Measurements from ENCODE around the gene AP1G1. TPM values are rescaled to one million over a fixed set of nuclear protein-coding genes. Genes with fewer than 3 reads are reported as not detected.

AP1G1 gene
- total RNA-seq, 1 experiment from 2014 or later = 79.2 TPM

DNA sequence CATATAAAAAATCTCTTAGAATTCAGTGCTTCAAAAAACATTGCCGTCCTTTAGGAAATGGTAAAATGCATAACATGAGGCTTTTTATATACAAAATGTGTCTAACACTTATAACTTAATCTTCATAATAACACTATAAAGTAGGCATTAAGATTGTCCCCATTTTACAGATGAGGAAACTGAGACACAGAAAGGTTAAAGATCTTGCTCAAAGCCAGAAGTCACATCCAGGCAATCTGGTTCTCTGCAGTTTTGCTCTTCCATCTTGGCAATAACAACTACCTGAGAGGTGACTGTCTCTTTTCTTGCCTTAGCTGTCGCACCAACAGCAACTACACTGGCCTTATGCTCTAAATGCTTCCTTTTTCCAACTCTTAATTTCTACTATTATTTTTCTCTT is 24.5 kb downstream of the AP1G1 start:
- Histone ChIP-seq H3K14ac (ENCODE audit: insufficient read depth, low read length) (no peak overlapping the region), H3K79me1 (ENCODE audit: insufficient read depth, low read depth, low read length, poor library complexity, severe bottlenecking) (peaks cover 4% of the 10 kb centered on the region), H2BK20ac (ENCODE audit: low read depth, low read length, poor library complexity, severe bottlenecking) (no peak overlapping the region), H3K56ac (ENCODE audit: insufficient read length, low read depth, low read length) (no peak overlapping the region), H2AFZ (ENCODE audit: low read length) (no peak overlapping the region), H3K9me3 (ENCODE audit: control insufficient read depth, low read depth, low read length) (no peaks in the 10 kb centered on the region), H3K23me2 (ENCODE audit: insufficient read length, low read depth, low read length, poor library complexity, severe bottlenecking) (no peaks in the 10 kb centered on the region), H2BK12ac (ENCODE audit: insufficient read length, low read depth, low read length) (no peak overlapping the region), H4K91ac (ENCODE audit: insufficient read length, low read depth, low read length) (no peak overlapping the region), H4K8ac (replicated peaks; ENCODE audit: insufficient read length, low read depth, low read length) (no peak overlapping the region), H4K5ac (ENCODE audit: insufficient read length, low read depth, low read length) (no peak overlapping the region), H3K79me2 (ENCODE audit: insufficient read depth, low read length) (no peaks in the 10 kb centered on the region; the same call in 1 of the 2 replicates), H3K23ac (ENCODE audit: insufficient read length, low read depth, low read length) (no peak overlapping the region), H3K27ac (ENCODE audit: insufficient read length, low read depth, low read length) (no peak overlapping the region), H2BK15ac (ENCODE audit: low read depth, low read length) (no peak overlapping the region), H3K4ac (ENCODE audit: low read depth, low read length) (no peak overlapping the region), H2BK120ac (ENCODE audit: low read depth, low read length, poor library complexity, severe bottlenecking) (no peak overlapping the region), H3K18ac (ENCODE audit: insufficient read length, low read depth, low read length) (no peak overlapping the region), H3K9ac (ENCODE audit: extremely low read depth, insufficient read length, low read length) (no peak overlapping the region), H4K20me1 (ENCODE audit: control insufficient read depth, insufficient read depth, insufficient read length) (no peaks in the 10 kb centered on the region), H2BK5ac (ENCODE audit: insufficient read length, low read length) (no peak overlapping the region), H3K4me2 (ENCODE audit: insufficient read depth, insufficient read length, low read length) (no peak overlapping the region), H3T11ph (ENCODE audit: low read length) (no peak overlapping the region), H3K4me1 (ENCODE audit: insufficient read depth, low read length) (no peaks in the 10 kb centered on the region), H2AK5ac (ENCODE audit: insufficient read length, low read length) (no peak overlapping the region), H3K27me3 (ENCODE audit: insufficient read depth, low read length) (no peaks in the 10 kb centered on the region)
- H3K36me3 Mint-ChIP-seq (ENCODE audit: insufficient read depth in 1 of 3, low read depth in 3 of 3) = peaks cover 10 to 37% (median 20%) of the 10 kb centered on the region in 3 experiments; a peak in 6 of 7 replicates
- DNase-seq = no peak
- H3K27ac Mint-ChIP-seq = no peak overlapping the region; a peak in 1 of 7 replicates
- WGBS (ENCODE audit: extremely low coverage, insufficient read length, low lambda C conversion rate) = no CpG with 5 or more reads among the region's 2 CpGs
- H3K4me1 Mint-ChIP-seq = no peaks in the 10 kb centered on the region
- H3K4me3 Mint-ChIP-seq = no peak overlapping the region
- TF ChIP-seq, protein P1, sequence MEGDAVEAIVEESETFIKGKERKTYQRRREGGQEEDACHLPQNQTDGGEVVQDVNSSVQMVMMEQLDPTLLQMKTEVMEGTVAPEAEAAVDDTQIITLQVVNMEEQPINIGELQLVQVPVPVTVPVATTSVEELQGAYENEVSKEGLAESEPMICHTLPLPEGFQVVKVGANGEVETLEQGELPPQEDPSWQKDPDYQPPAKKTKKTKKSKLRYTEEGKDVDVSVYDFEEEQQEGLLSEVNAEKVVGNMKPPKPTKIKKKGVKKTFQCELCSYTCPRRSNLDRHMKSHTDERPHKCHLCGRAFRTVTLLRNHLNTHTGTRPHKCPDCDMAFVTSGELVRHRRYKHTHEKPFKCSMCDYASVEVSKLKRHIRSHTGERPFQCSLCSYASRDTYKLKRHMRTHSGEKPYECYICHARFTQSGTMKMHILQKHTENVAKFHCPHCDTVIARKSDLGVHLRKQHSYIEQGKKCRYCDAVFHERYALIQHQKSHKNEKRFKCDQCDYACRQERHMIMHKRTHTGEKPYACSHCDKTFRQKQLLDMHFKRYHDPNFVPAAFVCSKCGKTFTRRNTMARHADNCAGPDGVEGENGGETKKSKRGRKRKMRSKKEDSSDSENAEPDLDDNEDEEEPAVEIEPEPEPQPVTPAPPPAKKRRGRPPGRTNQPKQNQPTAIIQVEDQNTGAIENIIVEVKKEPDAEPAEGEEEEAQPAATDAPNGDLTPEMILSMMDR (conservative IDR thresholded peaks at IDR 0.05) = no peak
- H3K27me3 Mint-ChIP-seq (ENCODE audit: low read depth) = no peaks in the 10 kb centered on the region
- no peaks in the 10 kb centered on the region for H3K9me3 Mint-ChIP-seq

Data from H9 (cell line).